H1 (cell line): ENCODE data around the gene GPR15LG. TPM values are rescaled to one million over a fixed set of nuclear protein-coding genes. Genes with fewer than 3 reads are reported as not detected.

Experiments used
- CTCF ChIA-PET: fragments of 300-600 bp; sonication (Branson Sonifier 250); formaldehyde crosslinking; loops from one replicate; lab custom pipeline; 2021; ENCODE audit not compliant: partially characterized antibody; lab: Charles Lee
- POLR2A ChIA-PET: fragments of 300-600 bp; sonication (Branson Sonifier 250); formaldehyde crosslinking; loops from one replicate; lab custom pipeline; 2021; ENCODE audit warnings: inconsistent platforms; ENCODE audit not compliant: partially characterized antibody; lab: Charles Lee
- DNase-seq, 2 experiments: peaks; one replicate each; pipeline versions ENCODE4 v3.0.0 to v3.0.0-alpha.2; 2010 to 2022; ENCODE audit warnings: low spot score in 2 of 2, low read depth in 1 of 2, mixed read lengths in 1 of 2
- FAIRE-seq: peaks from 2 replicates; lab custom pipeline; 2011; peaks lifted over from hg19 to GRCh38; lab: Jason Lieb, UNC
- H2AFZ ChIP-seq: 2 replicates; pipeline ENCODE4 v1.8.1; 2012; ENCODE audit warnings: low read length, inconsistent platforms
- H2AK5ac ChIP-seq: 2 replicates; pipeline ENCODE4 v1.6.1; 2013; ENCODE audit warnings: low read depth, low read length
- H2BK120ac ChIP-seq: replicated peaks from 2 replicates; pipeline ENCODE3; 2013; ENCODE audit warnings: low read depth, low read length, inconsistent platforms
- H2BK12ac ChIP-seq: 2 replicates; pipeline ENCODE4 v1.6.1; 2013; ENCODE audit warnings: low read depth, low read length
- H2BK15ac ChIP-seq: 2 replicates; pipeline ENCODE4 v1.6.1; 2013; ENCODE audit warnings: low read length
- H2BK20ac ChIP-seq: 2 replicates; pipeline ENCODE4 v1.6.1; 2013; ENCODE audit warnings: low read length
- H2BK5ac ChIP-seq: 2 replicates; pipeline ENCODE4 v1.6.1; 2013; ENCODE audit warnings: low read depth, low read length
- H3K14ac ChIP-seq: 2 replicates; pipeline ENCODE4 v1.6.1; 2013; ENCODE audit warnings: inconsistent platforms; ENCODE audit not compliant: insufficient read length
- H3K18ac ChIP-seq: 2 replicates; pipeline ENCODE4 v1.6.1; 2013; ENCODE audit warnings: low read length; ENCODE audit errors: extremely low read depth
- H3K23ac ChIP-seq: 2 replicates; pipeline ENCODE4 v1.6.1; 2013; ENCODE audit warnings: inconsistent platforms; ENCODE audit not compliant: insufficient read length
- H3K23me2 ChIP-seq: 2 replicates; pipeline ENCODE4 v1.6.1; 2013; ENCODE audit warnings: low read depth, low read length
- H3K27ac ChIP-seq: 2 replicates; pipeline ENCODE4 v1.6.1; 2011; ENCODE audit warnings: low read depth, low read length, inconsistent platforms
- H3K27me3 ChIP-seq, 4 experiments: replicated peaks in 1 of 4; 1 replicate in 1 of 4; 2 replicates in 3 of 4; pipeline versions ENCODE4 v1.6.1 to v1.8.1; 2011 to 2013; ENCODE audit warnings: low read length in 3 of 4, mild to moderate bottlenecking in 3 of 4, inconsistent platforms in 2 of 4, mixed read lengths in 2 of 4, moderate library complexity in 1 of 4; ENCODE audit not compliant: control insufficient read depth in 3 of 4, insufficient read depth in 3 of 4; ENCODE audit errors: extremely low read depth in 1 of 4
- H3K36me3 ChIP-seq, 4 experiments: 2 replicates each; pipeline versions ENCODE4 v1.6.1 to v1.8.1; 2011 to 2013; ENCODE audit warnings: mild to moderate bottlenecking in 4 of 4, low read length in 3 of 4, moderate library complexity in 2 of 4, control low read depth in 1 of 4, inconsistent platforms in 1 of 4; ENCODE audit not compliant: insufficient read depth in 4 of 4, control insufficient read depth in 2 of 4
- H3K4ac ChIP-seq: replicated peaks from 2 replicates; pipeline ENCODE3; 2013; ENCODE audit warnings: low read length, low read depth, mixed read lengths, inconsistent platforms; ENCODE audit not compliant: insufficient read length
- H3K4me1 ChIP-seq, 4 experiments: replicated peaks in 1 of 4; 1 replicate in 1 of 4; 2 replicates in 3 of 4; pipeline versions ENCODE4 v1.6.1 to v1.8.1; 2011 to 2013; ENCODE audit warnings: low read length in 3 of 4, inconsistent platforms in 2 of 4, mixed read lengths in 1 of 4; ENCODE audit not compliant: insufficient read depth in 4 of 4, control insufficient read depth in 3 of 4
- H3K4me2 ChIP-seq, 2 experiments: 2 replicates each; pipeline versions ENCODE4 v1.6.1 to v1.8.1; 2011 to 2013; ENCODE audit warnings: low read depth in 2 of 2, low read length in 2 of 2, control low read depth in 1 of 2, inconsistent platforms in 1 of 2, mild to moderate bottlenecking in 1 of 2; ENCODE audit not compliant: insufficient read depth in 1 of 2
- H3K4me3 ChIP-seq, 4 experiments: fragments of 200-600, 300-600 bp in 1 of 4; sonication (generic), shearing (Covaris generic), sonication (Bioruptor Twin) in 1 of 4; 2 replicates each; pipeline versions ENCODE4 v1.5.1 to v1.8.1; 2011 to 2016; ENCODE audit warnings: low read length in 4 of 4, low read depth in 3 of 4, control low read depth in 2 of 4, inconsistent platforms in 2 of 4, mild to moderate bottlenecking in 2 of 4, mixed read lengths in 1 of 4, moderate library complexity in 1 of 4; ENCODE audit not compliant: insufficient read depth in 2 of 4; ENCODE audit errors: extremely low read depth in 1 of 4
- H3K56ac ChIP-seq: replicated peaks from 2 replicates; pipeline ENCODE3; 2013; ENCODE audit warnings: low read depth, mild to moderate bottlenecking, mixed read lengths, low read length, inconsistent platforms; ENCODE audit not compliant: insufficient read length
- H3K79me1 ChIP-seq: 2 replicates; pipeline ENCODE4 v1.6.1; 2013; ENCODE audit warnings: low read depth, low read length, control low read depth
- H3K79me2 ChIP-seq, 2 experiments: 2 replicates each; pipeline versions ENCODE4 v1.6.1 to v1.8.1; 2012 to 2013; ENCODE audit warnings: low read length in 2 of 2, mild to moderate bottlenecking in 2 of 2, inconsistent platforms in 1 of 2; ENCODE audit not compliant: insufficient read depth in 2 of 2, control insufficient read depth in 1 of 2
- H3K9ac ChIP-seq, 4 experiments: replicated peaks in 1 of 4; 1 replicate in 1 of 4; 2 replicates in 3 of 4; pipeline versions ENCODE4 v1.6.1 to v1.8.1; 2011 to 2013; ENCODE audit warnings: low read depth in 3 of 4, low read length in 3 of 4, control low read depth in 2 of 4, mild to moderate bottlenecking in 2 of 4, moderate library complexity in 2 of 4, inconsistent platforms in 1 of 4; ENCODE audit errors: extremely low read depth in 1 of 4
- H3K9me3 ChIP-seq, 2 experiments: 2 replicates each; pipeline versions ENCODE4 v1.6.1 to v1.8.1; 2012 to 2013; ENCODE audit warnings: mild to moderate bottlenecking in 2 of 2, moderate library complexity in 2 of 2, control low read depth in 1 of 2, inconsistent platforms in 1 of 2, low read depth in 1 of 2, low read length in 1 of 2, mixed read lengths in 1 of 2; ENCODE audit not compliant: insufficient read depth in 2 of 2
- H4K20me1 ChIP-seq, 2 experiments: replicated peaks in 1 of 2; 2 replicates each; pipeline versions ENCODE3 to v1.8.1; 2011 to 2013; ENCODE audit warnings: inconsistent platforms in 2 of 2, low read length in 2 of 2, mild to moderate bottlenecking in 1 of 2; ENCODE audit not compliant: insufficient read depth in 2 of 2, control insufficient read depth in 1 of 2
- H4K5ac ChIP-seq: 2 replicates; pipeline ENCODE4 v1.6.1; 2013; ENCODE audit warnings: low read length, low read depth, mixed read lengths, inconsistent platforms; ENCODE audit not compliant: insufficient read length
- H4K8ac ChIP-seq: 2 replicates; pipeline ENCODE4 v1.8.0; 2013; ENCODE audit warnings: mild to moderate bottlenecking, moderate library complexity, low read length, inconsistent platforms; ENCODE audit not compliant: insufficient read depth; ENCODE audit errors: extremely low read depth
- H4K91ac ChIP-seq: replicated peaks from 2 replicates; pipeline ENCODE3; 2013; ENCODE audit warnings: low read length, mixed read lengths, inconsistent platforms; ENCODE audit not compliant: insufficient read length
- CBX5 ChIP-seq: fragments of 300-800, 300-1000 bp; sonication (generic); IDR thresholded peaks from 2 replicates; pipeline ENCODE4 v1.7.1; 2016; ENCODE audit warnings: antibody characterized with exemption, low read length, low read depth
- CBX8 ChIP-seq: fragments of 300-800, 300-1000 bp; sonication (generic); IDR thresholded peaks from 2 replicates; pipeline ENCODE4 v1.7.1; 2016; ENCODE audit warnings: low read depth, low read length, borderline replicate concordance
- EZH2 ChIP-seq: fragments of 200-600 bp; sonication (generic); IDR thresholded peaks from 2 replicates; pipeline ENCODE4 v1.7.1; 2012; ENCODE audit warnings: low read depth, mild to moderate bottlenecking, moderate library complexity, low read length, inconsistent platforms; ENCODE audit not compliant: severe bottlenecking
- FOSL1 ChIP-seq: IDR thresholded peaks from 2 replicates; pipeline ENCODE4 v1.6.1; 2011; ENCODE audit warnings: mild to moderate bottlenecking, low read depth, low read length, moderate library complexity; ENCODE audit not compliant: insufficient read depth
- JUND ChIP-seq: IDR thresholded peaks from 2 replicates; pipeline ENCODE4 v1.6.1; 2011; ENCODE audit warnings: mild to moderate bottlenecking, improper control_type of control experiment, low read length
- KDM5A ChIP-seq: fragments of 200-600 bp; IDR thresholded peaks from 2 replicates; pipeline ENCODE4 v1.7.1; 2012; ENCODE audit warnings: mild to moderate bottlenecking, low read length, inconsistent platforms, mixed read lengths
- NRF1 ChIP-seq: IDR thresholded peaks from 2 replicates; pipeline ENCODE4 v1.6.1; 2011; ENCODE audit warnings: mild to moderate bottlenecking, low read depth, low read length, improper control_type of control experiment
- POLR2A ChIP-seq, 2 experiments: IDR thresholded peaks; 1 replicate in 1 of 2; 2 replicates in 1 of 2; pipeline ENCODE4 v1.6.1; 2011; ENCODE audit warnings: low read depth in 2 of 2, low read length in 2 of 2, mild to moderate bottlenecking in 2 of 2; ENCODE audit errors: control extremely low read depth in 1 of 2
- POU5F1 ChIP-seq: IDR thresholded peaks from 2 replicates; pipeline ENCODE4 v1.6.1; 2011; ENCODE audit warnings: low read depth, mild to moderate bottlenecking, low read length, moderate library complexity
- SAP30 ChIP-seq: fragments of 300-600 bp; sonication (generic); IDR thresholded peaks from 2 replicates; pipeline ENCODE4 v1.7.1; 2012; ENCODE audit warnings: low read length, moderate library complexity, mild to moderate bottlenecking, inconsistent platforms; ENCODE audit not compliant: insufficient read depth, insufficient replicate concordance
- SIRT6 ChIP-seq: IDR thresholded peaks from one replicate; pipeline ENCODE4 v1.7.1; 2012; ENCODE audit warnings: low read length, inconsistent platforms
- SIX5 ChIP-seq: IDR thresholded peaks from 2 replicates; pipeline ENCODE4 v1.6.1; 2011; ENCODE audit warnings: mild to moderate bottlenecking, low read depth, low read length
- WGBS, 2 experiments: shearing (Covaris generic) in 1 of 2; methylation state at CpG; one replicate each; pipeline versions ENCODE4 v1.1.6 to v1.1.7; 2013 to 2015; ENCODE audit warnings: low lambda C conversion rate in 2 of 2, mixed read lengths in 2 of 2, inconsistent platforms in 1 of 2, low coverage in 1 of 2, missing lambda C conversion rate in 1 of 2; ENCODE audit not compliant: insufficient replicate concordance in 2 of 2, insufficient coverage in 1 of 2, insufficient read length in 1 of 2; ENCODE audit errors: extremely low coverage in 1 of 2, missing lambda C conversion rate in 1 of 2; 5-methylcytosine and 5-hydroxymethylcytosine counted together
- polyA plus RNA-seq, 7 experiments: library from polyadenylated mRNA; depleted of rRNA in 3 of 7; stranded (reverse) in 5 of 7; unstranded in 2 of 7; fragments of >200 nt in 5 of 7; fragments of 200-250 nt in 2 of 7; gene quantifications; 1 replicate in 5 of 7; 2 replicates in 1 of 7; 4 replicates in 1 of 7; pipeline versions ENCODE4 v1.2.1 to v1.2.3, GENCODE V29; 2011 to 2013; ENCODE audit warnings: missing spikeins in 2 of 7, mixed read lengths in 2 of 7
- total RNA-seq: library from RNA; stranded (reverse); fragmentation: NEBNext Ultra II Directional; extraction: Animal tissue kit (Norgen Biotek cat#: 25700); gene quantifications from 2 replicates; pipeline ENCODE4 v1.2.1, GENCODE V29; 2021

The GPR15LG gene
- total and polyA plus RNA-seq, 2 of the 8 experiments (the other 6 are each of a cell fraction or from before 2014, with no cell fraction given), result not detected

DNA sequence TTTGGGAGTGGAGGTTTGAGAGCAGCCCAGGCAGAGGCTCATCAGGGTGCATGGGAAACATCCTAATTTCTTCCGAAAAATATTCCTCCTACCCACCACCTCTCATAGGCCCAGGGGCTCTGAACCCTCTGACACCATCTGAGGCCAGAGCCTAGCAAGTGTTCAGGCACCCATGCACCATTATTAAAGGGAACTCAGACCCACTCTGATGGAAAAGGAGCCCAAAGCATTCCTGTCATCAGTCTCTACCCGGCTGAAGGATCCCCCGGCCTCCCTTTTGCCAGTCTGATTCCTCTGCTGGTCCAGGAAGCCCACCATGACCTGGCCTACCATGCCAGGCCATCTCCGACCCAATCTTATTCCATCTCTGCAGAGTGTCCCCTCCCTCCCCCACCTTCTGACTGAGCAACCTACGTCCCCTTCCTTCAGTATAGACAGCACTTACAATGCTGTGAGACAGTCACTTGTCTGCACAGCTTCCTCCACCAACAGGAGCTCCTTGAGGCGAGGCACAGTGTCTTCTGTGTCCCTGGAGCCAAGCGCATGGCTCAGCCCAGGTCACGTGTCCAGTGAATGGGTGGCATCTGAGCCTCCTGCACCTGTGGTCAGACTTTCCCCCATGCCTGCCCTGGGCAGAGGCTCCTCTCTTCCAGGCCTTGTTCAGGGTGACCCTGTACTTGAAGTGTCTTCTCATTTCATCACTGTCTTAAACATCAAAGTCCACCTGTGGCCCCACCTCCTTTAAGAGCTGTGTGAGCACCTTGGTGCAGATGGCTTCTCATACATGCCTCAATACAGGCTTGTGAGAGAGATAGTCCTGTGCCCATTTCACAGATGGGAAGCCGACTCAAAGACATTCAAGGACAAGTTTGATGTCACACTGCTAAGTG, 889 bp upstream of the GPR15LG start:
- H2BK15ac ChIP-seq, result 0 out of 2 replicates have a peak overlapping the region, but pooled peaks have one; percentile 81
- H3K56ac ChIP-seq, result no peak overlapping the region
- no peak overlapping the region for H2BK5ac ChIP-seq
- H3K79me1 ChIP-seq, result no peaks in the 10 kb centered on the region
- no peak overlapping the region for H4K8ac ChIP-seq
- H3K9me3 ChIP-seq, result no peaks in the 10 kb centered on the region
- no peak overlapping the region for H2AFZ ChIP-seq
- no peak overlapping the region for H3K23ac ChIP-seq
- H3K4me3 ChIP-seq, result no peak overlapping the region
- peaks cover 1% of the 10 kb centered on the region; the same call in 1 of the 2 replicates for H3K23me2 ChIP-seq
- H3K27ac ChIP-seq, result no peak overlapping the region
- WGBS, 2 experiments, result 85% methylated on average over 9 of the region's 9 CpGs; no CpG with 5 or more reads in 1 of the 2 experiments
- H3K9ac ChIP-seq, result no peak overlapping the region
- ChIA-PET CTCF (interaction anchor here (0.6 to 1.6 kb wide), 4 partner anchors 24 to 146 kb away, joined by 3 to 5 read pairs (median 4); no protein-coding TSS in a partner anchor), POLR2A (interaction anchor here (1.0 to 1.5 kb wide), 2 partner anchors 14 to 34 kb away, joined by 4 read pairs; partner anchors contain the start of gene GHITM)
- no peaks in the 10 kb centered on the region for H3K27me3 ChIP-seq
- no peak overlapping the region for H3K4ac ChIP-seq
- no peak overlapping the region for H3K18ac ChIP-seq
- no peak overlapping the region for H4K91ac ChIP-seq
- H3K14ac ChIP-seq, result no peak overlapping the region
- H3K4me1 ChIP-seq, result no peaks in the 10 kb centered on the region; a peak in 1 of 7 replicates
- H2BK12ac ChIP-seq, result no peak overlapping the region; the same call in 1 of the 2 replicates
- H4K20me1 ChIP-seq, result no peaks in the 10 kb centered on the region
- H2BK20ac ChIP-seq, result no peak overlapping the region
- no peak overlapping the region for H2BK120ac ChIP-seq
- no peaks in the 10 kb centered on the region for H3K36me3 ChIP-seq
- DNase-seq, result peak in 1 of 2 experiments; percentile 26
- H3K79me2 ChIP-seq, result no peaks in the 10 kb centered on the region
- H3K4me2 ChIP-seq, result no peak overlapping the region
- H2AK5ac ChIP-seq, result no peak overlapping the region
- H4K5ac ChIP-seq, result no peak overlapping the region
- FAIRE-seq, result no peak
- TF ChIP-seq SIRT6 (no peak), CBX8 (no peak), FOSL1 (no peak), POLR2A (IDR thresholded peaks at IDR 0.05; ENCODE audit: control extremely low read depth in 1 of 2, low read depth in 2 of 2, low read length in 2 of 2) (no peak), KDM5A (no peak), EZH2 (no peak), SAP30 (no peak), JUND (no peak), NRF1 (no peak), CBX5 (no peak), POU5F1 (no peak), SIX5 (no peak)
